ENCODE results near the gene MID1IP1.

Gene MID1IP1

GRCh38 chrX:38796946-38797345 lies 4.3 kb upstream of the MID1IP1 start:
- Histone ChIP-seq H3K36me3 (ENCODE audit: control insufficient read depth, low read length) (no peaks in the 10 kb centered on the region), H3K4me1 (ENCODE audit: control insufficient read depth, low read length) (no peaks in the 10 kb centered on the region), H4K20me1 (ENCODE audit: control insufficient read depth, insufficient read depth, low read depth, low read length) (no peaks in the 10 kb centered on the region), H3K9me2 (replicated peaks; ENCODE audit: control insufficient read depth, low read length) (no peaks in the 10 kb centered on the region), H3K79me2 (ENCODE audit: control insufficient read depth, low read length) (no peaks in the 10 kb centered on the region), H3K9me3 (ENCODE audit: control insufficient read depth, insufficient read depth, low read length) (no peaks in the 10 kb centered on the region), H3F3A (ENCODE audit: control insufficient read depth, insufficient read depth) (no peaks in the 10 kb centered on the region), H3K27ac (ENCODE audit: low read depth, low read length) (no peak overlapping the region), H3K4me3 (ENCODE audit: low read length) (no peak overlapping the region), H3K4me2 (ENCODE audit: low read length) (no peak overlapping the region), H3K27me3 (ENCODE audit: control insufficient read depth, low read length) (no peaks in the 10 kb centered on the region)
- TF ChIP-seq, protein P1, sequence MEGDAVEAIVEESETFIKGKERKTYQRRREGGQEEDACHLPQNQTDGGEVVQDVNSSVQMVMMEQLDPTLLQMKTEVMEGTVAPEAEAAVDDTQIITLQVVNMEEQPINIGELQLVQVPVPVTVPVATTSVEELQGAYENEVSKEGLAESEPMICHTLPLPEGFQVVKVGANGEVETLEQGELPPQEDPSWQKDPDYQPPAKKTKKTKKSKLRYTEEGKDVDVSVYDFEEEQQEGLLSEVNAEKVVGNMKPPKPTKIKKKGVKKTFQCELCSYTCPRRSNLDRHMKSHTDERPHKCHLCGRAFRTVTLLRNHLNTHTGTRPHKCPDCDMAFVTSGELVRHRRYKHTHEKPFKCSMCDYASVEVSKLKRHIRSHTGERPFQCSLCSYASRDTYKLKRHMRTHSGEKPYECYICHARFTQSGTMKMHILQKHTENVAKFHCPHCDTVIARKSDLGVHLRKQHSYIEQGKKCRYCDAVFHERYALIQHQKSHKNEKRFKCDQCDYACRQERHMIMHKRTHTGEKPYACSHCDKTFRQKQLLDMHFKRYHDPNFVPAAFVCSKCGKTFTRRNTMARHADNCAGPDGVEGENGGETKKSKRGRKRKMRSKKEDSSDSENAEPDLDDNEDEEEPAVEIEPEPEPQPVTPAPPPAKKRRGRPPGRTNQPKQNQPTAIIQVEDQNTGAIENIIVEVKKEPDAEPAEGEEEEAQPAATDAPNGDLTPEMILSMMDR (IDR thresholded peaks at IDR 0.05; ENCODE audit: low read depth, low read length, poor library complexity, severe bottlenecking), result no peak
- no peak for TF ChIP-seq EZH2phosphoT487 (IDR thresholded peaks at IDR 0.05; ENCODE audit: borderline replicate concordance, low read length)

DNA sequence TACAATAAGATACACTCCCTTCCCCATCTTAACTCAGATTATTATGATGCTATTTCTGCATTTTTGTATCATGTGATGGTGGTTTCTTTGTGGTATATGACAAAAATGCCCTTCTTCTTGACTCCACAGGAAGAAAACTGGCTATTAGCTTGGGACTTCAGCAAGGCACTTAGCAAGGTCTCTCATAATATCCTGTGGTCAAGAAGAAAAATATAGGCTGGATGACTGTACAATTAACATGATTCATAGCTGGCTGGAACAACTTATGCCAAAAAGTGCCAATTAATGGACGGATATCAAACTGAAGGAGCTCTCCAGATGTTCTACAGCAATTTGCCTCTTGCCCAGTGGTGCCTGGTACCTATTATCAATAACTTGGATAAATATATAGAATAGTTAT lies 2.3 kb upstream of the MID1IP1 start:
- Histone ChIP-seq H3K36me3 (ENCODE audit: control insufficient read depth, low read length) (no peaks in the 10 kb centered on the region), H3K27me3 (ENCODE audit: control insufficient read depth, low read length) (no peaks in the 10 kb centered on the region), H4K20me1 (ENCODE audit: control insufficient read depth, insufficient read depth, low read depth, low read length) (no peaks in the 10 kb centered on the region), H3K9me2 (replicated peaks; ENCODE audit: control insufficient read depth, low read length) (no peaks in the 10 kb centered on the region), H3K4me1 (ENCODE audit: control insufficient read depth, low read length) (no peaks in the 10 kb centered on the region), H3K4me3 (ENCODE audit: low read length) (no peak overlapping the region), H3K4me2 (ENCODE audit: low read length) (no peak overlapping the region), H3K27ac (ENCODE audit: low read depth, low read length) (no peak overlapping the region), H3K9me3 (ENCODE audit: control insufficient read depth, insufficient read depth, low read length) (no peaks in the 10 kb centered on the region), H3F3A (ENCODE audit: control insufficient read depth, insufficient read depth) (no peaks in the 10 kb centered on the region), H3K79me2 (ENCODE audit: control insufficient read depth, low read length) (no peaks in the 10 kb centered on the region)
- TF ChIP-seq, protein P1 (IDR thresholded peaks at IDR 0.05; ENCODE audit: low read depth, low read length, poor library complexity, severe bottlenecking), result no peak
- TF ChIP-seq EZH2phosphoT487 (IDR thresholded peaks at IDR 0.05; ENCODE audit: borderline replicate concordance, low read length), result no peak

- no peak overlapping the region for H3K4me2 ChIP-seq (ENCODE audit: low read length)
- H4K20me1 ChIP-seq (ENCODE audit: control insufficient read depth, insufficient read depth, low read depth, low read length), result no peaks in the 10 kb centered on the region
- no peak overlapping the region for H3K27ac ChIP-seq (ENCODE audit: low read depth, low read length)
These were observed 1.2 kb upstream of the MID1IP1 start for GRCh38 chrX:38799995-38800580.

More at GRCh38 chrX:38799995-38800580, 1.2 kb upstream of the MID1IP1 start:
- Histone ChIP-seq H3K27me3 (ENCODE audit: control insufficient read depth, low read length) (no peaks in the 10 kb centered on the region), H3K9me3 (ENCODE audit: control insufficient read depth, insufficient read depth, low read length) (peaks cover 3% of the 10 kb centered on the region; the same call in 1 of the 2 replicates), H3K4me1 (ENCODE audit: control insufficient read depth, low read length) (no peaks in the 10 kb centered on the region), H3K79me2 (ENCODE audit: control insufficient read depth, low read length) (no peaks in the 10 kb centered on the region), H3K9me2 (replicated peaks; ENCODE audit: control insufficient read depth, low read length) (no peaks in the 10 kb centered on the region), H3K4me3 (ENCODE audit: low read length) (no peak overlapping the region), H3K36me3 (ENCODE audit: control insufficient read depth, low read length) (no peaks in the 10 kb centered on the region), H3F3A (ENCODE audit: control insufficient read depth, insufficient read depth) (no peaks in the 10 kb centered on the region)
- TF ChIP-seq, protein P1 (IDR thresholded peaks at IDR 0.05; ENCODE audit: low read depth, low read length, poor library complexity, severe bottlenecking), result no peak
- no peak for TF ChIP-seq EZH2phosphoT487 (IDR thresholded peaks at IDR 0.05; ENCODE audit: borderline replicate concordance, low read length)

Data from DOHH2 (cell line).